ENCODE data around the gene POLRMT.
"Not testable (repeated sequence)": the region's sequence is repeated elsewhere in the genome, so short reads cannot be mapped to it uniquely, and the experiment has no call there.

The POLRMT gene

DNA sequence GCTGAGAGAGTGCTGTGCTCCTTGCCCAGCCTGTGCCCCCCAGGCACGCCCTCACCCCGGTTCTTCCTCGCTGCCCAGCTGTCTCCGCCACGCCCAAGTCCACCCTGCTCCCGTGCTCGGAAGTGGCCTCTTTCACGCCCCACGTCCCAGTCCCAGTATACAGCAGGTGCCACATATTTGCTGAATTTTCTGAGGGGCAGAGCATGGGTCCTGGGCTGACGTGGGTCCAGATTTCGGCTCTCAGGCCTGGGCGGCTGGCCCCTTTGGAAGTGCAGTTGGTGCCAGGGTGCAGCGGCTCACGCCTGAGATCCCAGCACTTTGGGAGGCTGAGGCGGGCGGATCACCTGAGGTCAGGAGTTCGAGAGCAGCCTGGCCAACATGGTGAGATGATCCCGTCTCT is 40.3 kb downstream of the POLRMT start:
- ATAC-seq (no peak), DNase-seq (no peak)

DNA sequence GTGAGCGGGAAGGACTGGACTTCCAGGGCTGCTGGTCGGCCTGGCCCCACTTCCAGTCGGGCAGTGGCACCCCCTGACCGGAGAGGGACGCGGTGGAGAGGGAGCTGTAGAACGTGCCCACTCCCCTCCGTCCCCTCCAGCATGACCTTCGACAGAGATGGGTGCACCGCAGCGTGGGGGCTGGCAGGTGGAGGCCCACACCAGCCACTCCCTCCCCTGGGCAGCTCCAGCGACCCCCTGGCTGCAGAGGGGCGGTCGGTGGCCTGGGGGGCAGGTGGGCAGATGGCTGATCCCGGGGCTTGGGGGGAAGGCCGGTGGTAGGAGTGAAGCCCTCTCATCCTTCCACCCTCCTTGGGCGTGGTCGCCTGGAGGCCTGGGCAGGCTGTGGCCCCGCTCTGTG is 41.2 kb downstream of the POLRMT start:
- DNase-seq (no peak), ATAC-seq (no peak)

DNA sequence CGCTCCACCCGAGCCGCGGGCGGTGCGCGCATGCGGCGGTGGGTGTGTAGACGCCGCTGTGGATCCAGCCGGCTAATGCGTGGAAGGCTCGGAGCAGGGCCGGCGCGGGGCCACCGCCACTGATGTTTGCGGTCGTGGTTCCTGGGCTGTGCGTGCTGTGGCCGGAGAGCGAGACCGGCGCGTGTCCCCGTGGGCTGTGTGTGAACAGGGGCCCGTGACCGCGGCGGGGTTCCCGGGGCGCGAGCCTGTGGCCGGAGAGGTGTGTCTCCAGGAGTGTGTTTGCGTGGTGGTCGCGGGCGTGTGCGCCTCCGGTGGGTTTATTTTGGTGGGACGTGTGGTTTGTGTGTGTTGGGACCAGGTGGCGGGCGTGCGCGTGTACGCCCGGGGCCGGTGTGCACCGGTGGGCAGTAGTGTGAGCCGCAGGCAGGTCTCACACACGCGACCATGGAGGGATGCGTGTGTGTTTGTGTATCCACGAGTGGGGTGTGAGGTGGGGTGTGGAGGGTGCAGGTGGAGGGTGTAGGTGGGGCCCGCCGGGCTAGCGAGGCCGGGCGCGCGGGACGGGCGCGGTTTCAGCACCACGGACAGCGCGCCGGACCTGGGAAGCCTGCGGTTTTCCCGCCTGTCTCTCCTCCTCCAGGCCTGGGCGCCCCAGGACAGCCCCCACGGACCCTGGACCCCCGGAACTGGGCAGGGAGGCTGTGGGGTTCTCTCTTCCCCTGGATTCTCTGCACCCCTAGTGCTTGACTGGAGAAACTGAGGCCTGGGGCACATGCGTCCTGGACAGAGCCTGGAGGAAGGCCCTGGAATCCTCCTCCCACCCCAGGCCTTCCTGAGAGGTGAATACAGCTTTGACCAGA is 42.0 kb downstream of the POLRMT start:
- DNase-seq (no peak), ATAC-seq (no peak)

DNA sequence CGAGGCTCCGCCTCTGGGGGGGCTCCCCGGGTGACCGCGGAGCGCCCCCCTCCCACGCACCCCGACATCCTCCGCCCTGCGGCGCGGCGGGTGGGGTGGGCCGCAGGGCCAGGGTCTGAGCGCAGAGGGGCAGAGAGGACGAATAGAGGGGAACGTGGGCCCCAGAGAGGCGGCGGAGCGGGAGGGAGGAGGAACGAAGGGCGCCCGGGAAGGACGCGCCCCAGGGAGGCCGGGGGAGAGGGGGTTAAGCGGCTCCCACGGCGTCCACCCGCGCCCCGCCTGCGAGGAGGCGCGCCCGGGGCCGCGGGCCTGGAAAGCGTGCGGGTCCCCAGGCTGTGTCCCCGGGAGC is 42.6 kb downstream of the POLRMT start:
- DNase-seq: no peak
- no peak for ATAC-seq

DNA sequence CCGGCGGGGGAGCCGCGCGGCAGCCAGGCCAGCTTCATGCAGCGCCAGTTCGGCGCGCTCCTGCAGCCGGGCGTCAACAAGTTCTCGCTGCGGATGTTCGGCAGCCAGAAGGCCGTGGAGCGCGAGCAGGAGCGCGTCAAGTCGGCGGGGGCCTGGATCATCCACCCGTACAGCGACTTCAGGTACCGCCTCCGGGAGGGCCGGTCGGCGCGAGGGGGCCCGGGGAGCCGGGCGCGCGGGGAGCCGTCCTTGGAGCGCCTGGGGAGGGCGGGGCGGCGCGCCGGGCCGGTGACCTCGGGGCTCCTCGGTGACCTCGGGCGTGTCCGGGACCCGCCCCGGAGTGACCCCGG is 43.0 kb downstream of the POLRMT start:
- peak; percentile 17 for ATAC-seq
- DNase-seq: no peak

DNA sequence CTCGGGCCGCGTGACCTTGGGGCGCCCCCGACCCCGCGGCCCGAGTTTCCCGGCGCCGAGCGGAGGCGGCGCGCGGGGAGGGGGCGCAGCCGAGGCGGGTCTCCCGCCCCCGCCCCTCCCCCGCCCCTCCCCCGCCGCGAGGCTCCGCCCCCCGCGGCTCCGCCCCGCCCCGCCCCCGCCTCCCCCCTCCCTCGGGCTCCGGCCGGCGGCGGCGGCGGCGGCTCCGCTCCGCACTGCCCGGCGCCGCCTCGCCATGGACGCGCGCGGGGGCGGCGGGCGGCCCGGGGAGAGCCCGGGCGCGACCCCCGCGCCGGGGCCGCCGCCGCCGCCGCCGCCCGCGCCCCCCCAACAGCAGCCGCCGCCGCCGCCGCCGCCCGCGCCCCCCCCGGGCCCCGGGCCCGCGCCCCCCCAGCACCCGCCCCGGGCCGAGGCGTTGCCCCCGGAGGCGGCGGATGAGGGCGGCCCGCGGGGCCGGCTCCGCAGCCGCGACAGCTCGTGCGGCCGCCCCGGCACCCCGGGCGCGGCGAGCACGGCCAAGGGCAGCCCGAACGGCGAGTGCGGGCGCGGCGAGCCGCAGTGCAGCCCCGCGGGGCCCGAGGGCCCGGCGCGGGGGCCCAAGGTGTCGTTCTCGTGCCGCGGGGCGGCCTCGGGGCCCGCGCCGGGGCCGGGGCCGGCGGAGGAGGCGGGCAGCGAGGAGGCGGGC is 43.5 kb downstream of the POLRMT start, which contains the start of gene HCN2:
Gene HCN2 (plus strand): TSS at position 189 of the 703 bp plus-strand sequence. CDS start 65 bp downstream, at position 254.
- DNase-seq (no peak), ATAC-seq (no peak)

DNA sequence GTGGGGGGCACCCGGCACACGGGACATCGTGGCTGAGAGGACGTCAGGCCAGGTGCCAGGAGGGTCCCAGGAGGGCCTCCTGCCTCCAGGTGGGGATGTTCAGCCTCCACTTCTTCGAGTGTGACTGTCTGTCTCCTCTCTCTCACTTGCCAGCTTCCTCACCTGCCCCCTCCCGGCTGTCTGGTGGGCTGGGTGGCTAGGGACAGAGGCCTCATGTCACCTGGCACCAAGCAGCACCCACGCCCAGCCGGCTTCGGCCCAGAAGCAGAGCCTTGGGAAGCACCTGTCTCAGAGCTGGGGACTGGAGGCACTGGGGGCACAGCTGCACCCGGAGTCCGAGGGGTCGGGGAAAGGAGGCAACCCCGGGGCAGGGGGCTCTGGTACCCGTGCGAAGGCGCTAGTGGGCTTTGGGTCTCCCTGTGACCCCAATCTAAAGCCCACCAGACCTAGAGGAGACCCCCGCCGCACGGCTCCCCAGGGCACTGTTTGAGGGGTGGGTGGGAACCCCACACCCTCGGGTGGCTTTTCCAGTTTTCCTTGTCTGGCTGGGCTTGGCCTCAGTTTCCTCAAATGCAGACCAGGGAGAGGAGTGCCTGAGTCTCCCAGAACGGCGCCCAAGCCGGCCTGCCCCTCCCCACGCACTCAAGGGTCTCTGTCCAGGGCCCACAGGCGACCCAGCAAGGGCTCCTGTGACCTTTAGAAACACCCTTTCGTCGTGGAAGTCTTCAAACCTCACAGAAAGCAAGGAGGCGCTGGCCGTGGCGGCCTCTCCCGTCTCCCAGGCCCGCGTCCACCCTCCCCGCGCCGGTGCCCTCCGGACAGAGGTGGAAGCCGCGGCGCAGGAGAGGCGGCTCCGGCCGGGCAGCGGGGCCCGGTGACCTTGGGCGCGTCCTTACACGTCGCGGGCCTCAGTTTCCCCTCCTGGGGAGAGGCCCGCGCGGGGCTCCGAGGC is 44.3 kb downstream of the POLRMT start:
- no peak for DNase-seq
- no peak for ATAC-seq

DNA sequence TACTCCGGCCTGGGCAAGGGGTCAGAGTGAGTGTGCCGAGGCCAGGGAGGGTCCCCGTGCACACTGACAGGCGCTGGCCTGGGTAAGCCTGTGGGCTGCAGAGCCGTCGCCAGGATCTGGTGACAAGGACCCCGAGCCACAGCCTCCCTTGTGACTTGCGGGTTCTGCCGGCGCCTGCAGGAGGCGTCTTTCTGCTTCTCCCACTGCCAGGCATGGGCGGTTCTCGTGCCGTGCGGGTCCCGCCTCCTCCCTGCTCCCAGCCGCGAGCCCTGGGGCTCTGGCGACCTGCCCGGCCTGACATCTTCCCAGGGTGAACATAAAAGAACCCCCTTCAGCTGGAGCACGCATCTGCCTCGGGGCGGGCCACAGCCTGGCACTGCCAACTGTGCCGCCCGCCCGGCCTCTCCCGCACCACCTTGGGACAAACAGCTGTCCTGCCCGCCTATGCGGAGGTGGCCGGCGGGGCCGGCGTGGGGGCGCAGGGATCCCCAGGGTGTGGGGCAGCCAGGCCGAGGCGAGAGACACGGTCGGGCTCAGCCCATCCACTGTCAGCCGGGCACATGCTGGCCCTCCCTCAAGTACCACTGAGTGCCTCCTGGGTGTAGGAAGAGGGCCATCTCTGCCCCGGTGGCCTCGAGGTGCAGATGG is 45.1 kb downstream of the POLRMT start:
- ATAC-seq (peak; percentile 57), DNase-seq (peak; percentile 75)

DNA sequence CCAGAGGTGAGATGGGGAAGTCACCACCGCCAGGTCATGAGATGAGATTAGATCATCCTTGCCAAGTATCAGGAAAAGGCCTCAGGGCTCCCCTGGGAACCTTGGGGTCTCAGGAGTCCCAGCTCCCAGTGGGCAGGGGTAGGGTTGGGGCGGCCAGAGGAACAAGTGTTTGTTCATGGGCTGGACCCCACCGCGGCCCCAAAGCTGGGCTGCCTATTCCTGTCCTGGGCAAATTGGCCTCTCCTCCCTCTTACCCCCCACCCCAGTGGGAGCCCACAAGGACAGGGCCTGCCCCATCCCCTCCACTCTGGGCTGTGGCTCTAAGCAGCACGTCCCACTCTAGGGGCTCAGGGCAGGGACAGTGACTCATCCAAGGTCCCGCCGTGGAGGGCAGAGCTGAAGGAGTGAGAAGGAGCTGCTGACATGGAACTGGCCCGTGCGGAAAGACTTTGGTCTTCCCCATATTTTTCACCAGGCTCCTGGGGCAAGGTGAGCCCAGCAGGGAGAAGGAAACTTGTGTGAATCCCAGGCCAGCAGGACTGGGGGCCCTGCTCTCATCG is 47.7 kb downstream of the POLRMT start:
- ATAC-seq (no peak), DNase-seq (no peak)

DNA sequence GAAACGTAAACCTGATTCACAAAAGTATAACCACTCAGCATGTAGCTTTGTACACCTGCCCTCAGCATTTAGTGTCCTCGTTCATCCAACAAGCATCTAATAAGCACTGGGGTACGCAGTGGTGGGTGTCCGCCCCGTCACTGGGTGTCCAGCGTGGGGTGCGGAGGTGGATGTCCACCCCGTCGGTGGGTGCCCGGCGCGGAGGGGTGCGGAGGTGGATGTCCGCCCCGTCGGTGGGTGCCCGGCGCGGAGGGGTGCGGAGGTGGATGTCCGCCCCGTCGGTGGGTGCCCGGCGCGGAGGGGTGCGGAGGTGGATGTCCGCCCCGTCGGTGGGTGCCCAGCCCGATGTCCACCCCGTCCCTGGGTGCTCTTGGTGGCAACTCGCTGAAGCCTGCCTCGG is 48.2 kb downstream of the POLRMT start:
- not testable (repeated sequence) for DNase-seq, ATAC-seq

DNA sequence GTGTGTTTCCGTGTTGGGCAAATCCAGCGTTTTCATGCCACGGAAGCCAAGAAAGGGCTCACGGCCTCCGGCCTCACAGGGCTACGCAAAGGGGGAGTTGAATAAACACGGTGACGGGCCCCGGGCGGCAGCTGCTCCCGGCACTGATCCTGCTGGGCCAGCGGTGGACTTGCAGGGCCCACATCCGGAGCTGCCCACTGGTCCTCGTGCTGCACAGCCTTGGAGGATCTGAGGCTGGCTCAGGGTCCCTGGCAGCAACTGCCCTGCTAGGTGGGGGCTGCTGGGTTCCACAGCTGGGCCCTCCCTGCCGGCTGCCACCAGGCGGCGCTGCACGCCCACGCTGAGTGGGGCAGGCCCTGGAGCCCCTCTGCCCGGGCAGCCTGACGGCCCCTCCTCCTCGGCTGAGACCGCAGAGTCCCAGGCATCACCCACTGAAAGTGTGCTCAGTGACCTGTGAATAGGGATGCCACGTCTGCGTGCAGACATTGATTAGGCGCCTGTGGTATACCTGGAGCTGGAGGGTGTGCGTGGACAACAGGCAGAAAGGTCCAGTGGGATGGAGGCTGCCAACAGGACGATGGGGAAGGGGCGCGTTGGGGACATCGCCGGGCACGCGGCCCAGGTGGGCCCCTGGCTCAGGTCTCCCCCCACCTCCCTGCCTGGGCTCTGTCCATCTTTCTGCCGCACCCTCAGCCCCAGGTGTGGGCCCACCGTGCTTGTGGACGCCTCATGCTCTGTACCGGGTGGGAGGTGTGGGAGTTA is 48.9 kb downstream of the POLRMT start:
- ATAC-seq (peak; percentile 66), DNase-seq (peak; percentile 78)

DNA sequence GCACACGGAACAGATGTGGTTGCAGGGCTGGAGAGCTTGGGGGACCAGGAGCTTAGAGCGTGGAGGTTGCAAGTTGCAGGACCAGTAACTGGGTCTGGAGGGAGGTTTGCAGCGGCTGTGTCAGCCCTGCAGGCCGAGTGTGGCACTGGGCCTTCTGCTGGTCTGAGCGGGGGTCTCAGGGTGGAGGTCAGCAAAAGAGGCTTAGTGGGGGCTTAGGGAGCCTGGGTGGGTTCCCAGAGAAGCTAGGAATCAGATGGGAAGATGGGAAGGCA is 49.4 kb downstream of the POLRMT start:
- DNase-seq (no peak), ATAC-seq (no peak)

DNA sequence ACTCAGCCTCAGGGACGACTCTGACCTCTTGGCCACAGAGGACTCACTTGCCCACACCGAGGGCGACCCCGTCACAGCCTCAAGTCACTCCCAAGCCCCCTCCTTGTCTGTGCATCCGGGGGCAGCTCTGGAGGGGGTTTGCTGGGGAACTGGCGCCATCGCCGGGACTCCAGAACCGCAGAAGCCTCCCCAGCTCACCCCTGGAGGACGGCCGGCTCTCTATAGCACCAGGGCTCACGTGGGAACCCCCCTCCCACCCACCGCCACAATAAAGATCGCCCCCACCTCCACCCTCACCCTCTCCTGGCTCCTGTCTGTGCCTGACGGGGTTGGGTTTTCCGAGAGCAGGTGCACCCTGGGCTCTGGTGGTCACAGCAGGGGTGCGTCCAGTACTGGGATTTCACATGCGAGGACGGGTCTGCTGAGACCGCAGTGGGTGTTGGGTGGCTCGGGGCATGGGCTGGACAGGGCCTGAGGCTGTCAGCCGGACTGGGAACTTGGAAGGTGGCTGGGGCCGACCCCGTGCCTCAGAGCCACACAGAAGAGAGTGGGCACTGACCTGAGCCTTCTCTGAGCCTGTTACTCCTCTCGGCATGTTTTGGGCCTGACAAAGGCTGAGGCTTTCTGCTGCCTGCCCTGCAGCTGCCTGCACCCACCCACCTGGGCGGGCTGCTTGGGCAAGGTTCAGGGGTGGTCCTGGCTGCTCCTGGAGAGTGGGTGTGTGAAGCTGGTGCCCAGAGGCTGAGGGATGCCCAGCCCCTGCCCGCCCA is 50.0 kb downstream of the POLRMT start:
- DNase-seq: no peak
- no peak for ATAC-seq

DNA sequence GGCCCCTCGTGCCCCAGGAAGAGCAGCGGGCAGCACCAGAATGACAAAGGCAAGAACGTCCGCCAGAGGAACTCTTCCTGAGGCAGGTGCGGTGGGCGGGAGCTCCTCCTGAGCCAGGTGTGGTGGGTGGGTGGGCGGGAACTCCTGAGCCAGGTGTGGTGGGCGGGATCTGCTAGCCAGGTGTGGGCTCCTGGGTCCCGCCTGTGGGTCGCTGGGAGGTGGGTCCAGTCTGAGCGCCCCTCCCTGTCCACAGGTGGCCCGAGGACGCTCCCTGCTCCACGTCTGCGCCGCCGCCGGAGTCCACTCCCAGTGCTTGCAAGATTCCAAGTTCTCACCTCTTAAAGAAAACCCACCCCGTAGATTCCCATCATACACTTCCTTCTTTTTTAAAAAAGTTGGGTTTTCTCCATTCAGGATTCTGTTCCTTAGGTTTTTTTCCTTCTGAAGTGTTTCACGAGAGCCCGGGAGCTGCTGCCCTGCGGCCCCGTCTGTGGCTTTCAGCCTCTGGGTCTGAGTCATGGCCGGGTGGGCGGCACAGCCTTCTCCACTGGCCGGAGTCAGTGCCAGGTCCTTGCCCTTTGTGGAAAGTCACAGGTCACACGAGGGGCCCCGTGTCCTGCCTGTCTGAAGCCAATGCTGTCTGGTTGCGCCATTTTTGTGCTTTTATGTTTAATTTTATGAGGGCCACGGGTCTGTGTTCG is 50.7 kb downstream of the POLRMT start:
- no peak for DNase-seq
- ATAC-seq: no peak

DNA sequence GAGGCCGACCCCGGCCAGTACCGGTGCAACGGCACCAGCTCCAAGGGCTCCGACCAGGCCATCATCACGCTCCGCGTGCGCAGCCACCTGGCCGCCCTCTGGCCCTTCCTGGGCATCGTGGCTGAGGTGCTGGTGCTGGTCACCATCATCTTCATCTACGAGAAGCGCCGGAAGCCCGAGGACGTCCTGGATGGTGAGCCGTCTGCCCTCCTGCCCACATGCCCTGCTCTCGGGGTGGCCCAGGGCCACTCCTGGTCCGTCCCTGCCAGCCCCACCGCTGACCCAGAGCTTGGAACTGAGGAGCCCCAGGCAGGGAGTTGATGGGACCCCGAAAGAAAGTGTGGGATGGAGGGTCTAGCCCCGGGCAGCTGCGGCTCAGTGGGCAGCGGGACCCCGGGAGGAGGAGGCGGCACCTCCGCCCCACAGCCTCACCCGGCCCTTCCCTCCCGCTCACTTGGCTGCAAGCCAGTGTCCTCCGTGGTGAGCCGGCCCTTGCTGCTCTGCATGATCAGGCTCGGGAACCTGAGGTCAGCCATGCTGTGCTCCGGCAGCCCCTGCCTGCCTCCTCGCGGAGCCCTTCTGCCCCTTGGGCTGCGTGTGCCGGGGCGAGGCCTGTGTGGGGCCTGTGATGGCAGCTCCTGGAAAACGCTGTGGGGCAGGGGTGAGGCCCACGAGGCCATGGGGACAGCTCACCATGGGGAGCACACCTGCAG is 51.8 kb downstream of the POLRMT start:
- no peak for ATAC-seq
- DNase-seq: no peak

DNA sequence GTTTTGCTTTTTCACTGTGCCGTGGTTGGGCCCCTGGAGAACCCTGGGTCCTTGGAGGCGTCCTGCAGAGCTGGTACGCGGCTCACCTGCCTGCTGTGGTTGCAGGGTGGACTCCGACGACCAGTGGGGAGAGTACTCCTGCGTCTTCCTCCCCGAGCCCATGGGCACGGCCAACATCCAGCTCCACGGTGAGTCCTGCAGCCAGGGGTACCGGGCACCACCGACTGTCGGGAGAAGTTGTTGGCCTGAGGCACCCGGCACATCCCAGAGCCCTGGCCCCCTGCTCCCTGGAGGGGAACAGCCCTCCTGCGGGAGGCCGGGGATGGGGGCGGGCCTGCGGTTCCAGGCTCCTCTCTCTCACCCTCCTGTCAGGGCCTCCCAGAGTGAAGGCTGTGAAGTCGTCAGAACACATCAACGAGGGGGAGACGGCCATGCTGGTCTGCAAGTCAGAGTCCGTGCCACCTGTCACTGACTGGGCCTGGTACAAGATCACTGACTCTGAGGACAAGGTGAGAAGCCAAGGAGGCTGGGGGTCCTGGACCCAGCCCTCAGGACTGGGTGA is 53.0 kb downstream of the POLRMT start:
- DNase-seq: no peak
- ATAC-seq: no peak

DNA sequence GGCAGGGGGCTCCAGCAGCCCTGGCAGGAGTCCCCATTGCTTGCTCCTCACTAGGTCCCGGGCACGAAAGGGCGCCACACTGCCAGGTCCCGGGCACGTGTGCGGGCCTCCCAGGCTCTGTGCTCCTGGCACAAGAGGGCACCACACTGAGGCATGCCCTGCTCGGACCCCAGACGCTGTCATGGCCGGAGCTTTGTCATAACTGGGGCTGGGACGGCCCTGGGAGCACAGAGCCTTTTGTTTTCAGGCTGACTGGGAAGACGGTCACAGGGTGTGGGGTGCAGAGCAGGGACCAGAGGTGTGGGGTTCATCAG is 53.5 kb downstream of the POLRMT start:
- no peak for DNase-seq
- ATAC-seq: no peak

DNA sequence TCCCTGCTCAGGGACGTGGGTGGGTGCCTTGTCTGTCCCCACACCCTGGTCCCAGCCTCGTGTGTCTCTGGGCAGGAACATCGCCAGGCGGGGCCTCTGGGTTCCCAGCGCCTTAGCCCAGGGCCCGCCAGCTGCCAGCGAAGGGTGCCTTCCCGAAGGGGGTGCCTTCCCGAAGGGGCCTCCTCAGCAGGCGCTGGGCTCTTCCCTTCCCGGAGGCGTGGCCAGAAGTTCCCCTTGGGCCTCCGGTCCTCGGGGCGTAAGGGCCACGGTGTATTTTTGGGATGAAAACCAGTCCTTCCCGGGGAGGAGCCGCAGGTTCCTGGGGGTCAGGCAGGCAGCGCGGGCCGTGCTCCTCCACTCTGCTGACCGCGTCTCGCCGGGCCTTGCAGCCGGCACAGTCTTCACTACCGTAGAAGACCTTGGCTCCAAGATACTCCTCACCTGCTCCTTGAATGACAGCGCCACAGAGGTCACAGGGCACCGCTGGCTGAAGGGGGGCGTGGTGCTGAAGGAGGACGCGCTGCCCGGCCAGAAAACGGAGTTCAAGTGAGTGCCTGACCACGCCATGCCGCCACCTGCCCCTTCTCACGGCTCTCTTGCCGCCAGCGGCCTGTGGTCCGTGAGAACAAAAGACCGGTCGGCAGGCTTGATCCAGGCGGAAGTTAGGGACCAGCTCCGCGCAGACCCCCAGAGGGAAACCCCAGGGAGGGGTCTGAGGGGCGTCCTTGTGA is 54.1 kb downstream of the POLRMT start:
- no peak for ATAC-seq
- DNase-seq: no peak

Data from stimulated activated naive CD8-positive, alpha-beta T cell treated with anti-CD3 and anti-CD28 coated beads, Interleukin-15, Interleukin-2, amounts not matched to agents 100 U/mL and 50 U/mL, for 24 hours (primary cell).